Subcutaneous adipose tissue (tissue), 4 donors: ENCODE data around the gene ST7L. TPM values are rescaled to one million over a fixed set of nuclear protein-coding genes. Genes with fewer than 3 reads are reported as not detected.

Experiments used
- total RNA-seq, 4 donors: library from RNA; depleted of rRNA; stranded (reverse); fragments of >200 nt; gene quantifications; one replicate each; pipeline ENCODE4 v1.1.0, GENCODE V29; 2016
- TF ChIP-seq, protein P1 (sequence below): fragments of 450-650 bp; IDR thresholded peaks from one replicate; pipeline ENCODE4 v1.5.1; 2016; ENCODE audit warnings: low read depth, mild to moderate bottlenecking, control low read depth, antibody characterized with exemption, moderate library complexity

ST7L gene
- total RNA-seq, 4 donors from 2014 or later, result 18.4 to 38.8 (median 24.0) TPM

DNA sequence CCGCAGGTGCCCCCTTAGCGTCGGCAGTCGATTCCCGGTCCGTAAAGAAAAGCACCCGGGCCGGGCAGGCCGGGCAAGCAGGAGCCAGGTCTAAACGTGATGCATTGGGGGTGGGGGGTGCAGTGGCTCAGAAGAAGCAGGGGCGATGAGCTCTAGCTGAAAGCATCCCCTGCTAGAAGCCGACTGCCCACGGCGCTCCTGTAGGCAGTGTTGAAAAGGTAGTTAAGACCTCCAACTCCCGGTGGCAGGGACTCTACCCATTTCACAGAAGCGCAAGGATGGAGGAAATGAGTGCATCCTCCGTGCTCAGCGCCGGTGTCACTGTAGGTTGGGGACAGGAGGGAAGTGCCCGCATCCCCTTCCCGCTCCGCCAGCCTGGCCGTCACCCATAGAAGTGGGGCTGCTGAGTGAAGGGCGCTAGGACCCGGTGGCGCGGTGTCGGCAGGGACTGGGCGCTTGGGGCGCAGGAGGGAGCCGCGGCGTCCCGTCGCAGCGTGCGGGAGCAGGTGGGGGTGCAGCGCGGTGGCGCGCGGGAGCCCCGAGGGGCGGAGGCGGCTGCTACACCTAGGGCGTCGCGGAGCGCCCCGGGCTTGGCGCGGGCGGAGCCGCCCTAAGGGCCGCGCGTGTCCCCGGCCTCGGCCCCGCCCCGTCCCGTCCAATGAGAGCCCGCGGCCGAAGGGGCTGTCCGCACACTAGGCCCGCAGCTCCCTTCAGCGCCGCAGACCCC is 110.5 kb downstream of the ST7L start, which contains the start of gene WNT2B:
WNT2B (plus strand) TSS at position 688 of the 727 bp plus-strand sequence. CDS start 298 bp downstream, outside the sequence.
- TF ChIP-seq, protein P1, sequence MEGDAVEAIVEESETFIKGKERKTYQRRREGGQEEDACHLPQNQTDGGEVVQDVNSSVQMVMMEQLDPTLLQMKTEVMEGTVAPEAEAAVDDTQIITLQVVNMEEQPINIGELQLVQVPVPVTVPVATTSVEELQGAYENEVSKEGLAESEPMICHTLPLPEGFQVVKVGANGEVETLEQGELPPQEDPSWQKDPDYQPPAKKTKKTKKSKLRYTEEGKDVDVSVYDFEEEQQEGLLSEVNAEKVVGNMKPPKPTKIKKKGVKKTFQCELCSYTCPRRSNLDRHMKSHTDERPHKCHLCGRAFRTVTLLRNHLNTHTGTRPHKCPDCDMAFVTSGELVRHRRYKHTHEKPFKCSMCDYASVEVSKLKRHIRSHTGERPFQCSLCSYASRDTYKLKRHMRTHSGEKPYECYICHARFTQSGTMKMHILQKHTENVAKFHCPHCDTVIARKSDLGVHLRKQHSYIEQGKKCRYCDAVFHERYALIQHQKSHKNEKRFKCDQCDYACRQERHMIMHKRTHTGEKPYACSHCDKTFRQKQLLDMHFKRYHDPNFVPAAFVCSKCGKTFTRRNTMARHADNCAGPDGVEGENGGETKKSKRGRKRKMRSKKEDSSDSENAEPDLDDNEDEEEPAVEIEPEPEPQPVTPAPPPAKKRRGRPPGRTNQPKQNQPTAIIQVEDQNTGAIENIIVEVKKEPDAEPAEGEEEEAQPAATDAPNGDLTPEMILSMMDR, result no peak

DNA sequence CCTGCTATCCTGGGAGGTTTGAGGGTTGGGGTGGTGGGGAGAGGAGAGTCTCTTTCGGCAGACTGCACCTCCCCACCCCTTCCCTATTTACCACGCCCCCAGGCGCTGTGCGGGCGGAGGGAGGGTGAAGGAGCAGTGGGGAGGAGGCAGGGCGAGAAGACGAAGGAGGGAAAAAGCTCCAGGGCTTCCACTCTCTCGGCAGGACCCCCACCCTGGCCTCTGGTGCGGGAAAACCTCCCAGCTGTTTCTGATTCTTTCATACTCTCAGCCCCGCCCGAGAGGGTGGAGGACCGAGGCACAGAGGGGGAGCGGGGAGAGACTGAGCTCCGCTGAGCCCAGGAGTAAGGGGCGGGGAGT is 111.0 kb downstream of the ST7L start:
- TF ChIP-seq, protein P1, result no peak

DNA sequence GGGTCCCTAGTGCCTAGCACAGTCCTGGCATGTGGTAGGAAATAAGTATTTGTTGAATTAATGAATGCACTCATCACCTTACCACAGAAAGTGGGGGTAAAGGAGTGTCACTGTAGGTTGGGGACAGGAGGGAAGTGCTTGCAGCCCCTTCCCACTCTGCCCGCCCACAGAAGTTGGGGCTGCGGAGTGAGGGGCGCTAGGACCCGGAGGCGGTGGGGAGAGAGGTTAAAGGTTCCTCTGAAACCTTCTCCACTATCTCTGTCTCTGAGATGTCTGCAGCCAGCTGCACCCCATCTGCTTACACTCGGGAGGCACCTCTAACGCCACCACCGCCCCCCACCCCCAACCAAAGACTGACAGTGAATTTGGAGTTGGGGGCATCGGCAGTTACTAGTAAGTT is 111.6 kb downstream of the ST7L start:
- TF ChIP-seq, protein P1, result no peak

DNA sequence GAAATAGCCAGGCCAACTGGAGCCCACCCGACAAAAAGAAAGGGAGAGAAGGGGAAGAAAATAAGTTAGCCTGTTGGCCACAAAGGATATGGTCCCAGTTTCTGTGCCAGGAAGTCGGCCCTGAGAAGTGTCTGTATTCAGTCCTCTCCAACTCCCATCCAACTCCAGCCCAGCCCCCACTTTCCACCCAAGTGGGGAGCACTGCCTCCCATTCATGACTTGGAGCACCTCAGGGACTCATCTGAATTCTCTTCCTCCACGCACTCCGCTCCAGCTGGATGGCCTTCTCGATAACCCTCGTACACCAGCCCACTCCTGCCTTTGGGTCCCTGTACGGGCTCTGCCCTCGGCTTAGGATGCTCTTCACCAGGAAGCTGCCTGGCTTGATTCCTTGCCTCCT is 112.2 kb downstream of the ST7L start:
- TF ChIP-seq, protein P1, result no peak

DNA sequence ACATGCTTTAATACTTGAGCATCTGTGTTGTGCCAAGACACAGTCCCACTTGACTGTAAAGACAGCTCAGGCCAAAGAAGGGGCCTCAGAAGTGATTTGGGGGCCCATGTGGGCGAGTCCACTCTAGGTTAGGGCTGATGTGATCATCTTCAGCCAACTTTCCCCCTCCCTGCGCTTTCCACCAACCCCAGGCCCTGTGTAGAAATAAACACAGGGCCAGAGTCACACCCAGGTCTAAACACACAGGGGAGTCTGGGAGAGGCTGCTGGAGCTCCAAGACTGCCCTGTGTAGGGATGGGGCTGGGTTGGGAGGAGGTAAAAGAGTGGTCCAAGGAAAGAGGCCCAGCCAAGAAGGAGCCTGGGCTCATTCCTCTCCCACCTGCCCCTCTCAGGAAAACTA is 112.6 kb downstream of the ST7L start:
- TF ChIP-seq, protein P1, result no peak

DNA sequence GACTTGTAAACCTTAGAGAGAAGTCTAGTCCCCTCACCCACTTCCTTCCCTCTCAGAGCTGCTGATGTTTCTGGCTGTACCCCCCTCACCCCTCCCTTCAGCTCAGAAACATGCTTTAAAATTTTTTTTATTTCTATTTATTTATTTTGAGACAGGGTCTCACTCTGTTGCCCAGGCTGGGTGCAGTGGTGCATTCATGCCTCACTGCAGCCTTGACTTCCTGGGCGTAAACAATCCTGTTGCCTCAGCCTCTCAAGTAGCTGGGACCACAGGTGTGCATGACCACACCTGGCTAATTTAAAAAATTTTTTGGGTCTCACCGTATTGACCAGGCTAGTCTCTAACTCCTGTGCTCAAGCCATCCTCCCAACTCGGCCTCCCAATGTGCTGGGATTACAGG is 113.1 kb downstream of the ST7L start:
- TF ChIP-seq, protein P1, result no peak

DNA sequence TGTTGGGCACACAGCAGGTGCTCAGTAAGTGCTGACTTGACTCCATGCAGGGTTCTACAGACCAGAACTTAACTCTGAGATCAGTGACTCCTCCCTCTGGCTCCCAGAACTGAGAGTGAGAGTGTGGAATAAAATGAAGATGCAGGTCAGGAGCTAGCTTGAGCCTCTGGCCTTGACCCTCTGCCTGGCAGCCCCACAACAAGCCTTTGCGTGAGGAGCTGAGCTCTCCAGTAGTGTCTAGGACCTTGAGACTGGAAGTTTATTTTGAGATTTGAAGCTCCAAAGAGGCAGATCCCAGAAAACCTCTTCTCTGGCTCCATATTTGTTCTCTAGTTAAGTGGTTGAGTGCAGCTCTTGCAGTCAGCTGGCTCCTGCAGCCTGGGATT is 113.5 kb downstream of the ST7L start:
- TF ChIP-seq, protein P1, result no peak
